ENCODE data around the gene CDT1.

CDT1 gene

DNA sequence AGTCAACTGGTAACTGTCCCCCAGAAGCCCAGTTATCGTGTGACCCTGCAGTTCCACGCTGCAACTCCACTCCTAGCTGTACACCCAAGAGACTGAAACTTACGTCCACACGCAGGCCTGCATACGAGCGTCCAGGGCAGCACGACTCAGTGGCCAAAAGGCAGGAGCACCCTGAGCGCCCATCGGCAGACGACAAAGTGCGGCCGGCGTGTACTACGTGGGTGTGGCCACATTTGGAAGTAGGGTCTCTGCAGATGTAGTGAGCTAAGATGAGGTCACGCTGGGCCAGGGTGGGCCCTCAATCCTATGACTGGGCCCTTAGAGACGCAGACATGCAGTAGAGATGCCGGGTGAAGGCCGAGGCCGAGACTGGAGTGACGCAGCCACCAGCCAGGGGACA is 39.7 kb downstream of the CDT1 start:
- DNase-seq (ENCODE audit: extremely low read depth, low read depth): no peak
- TF ChIP-seq, protein P1, sequence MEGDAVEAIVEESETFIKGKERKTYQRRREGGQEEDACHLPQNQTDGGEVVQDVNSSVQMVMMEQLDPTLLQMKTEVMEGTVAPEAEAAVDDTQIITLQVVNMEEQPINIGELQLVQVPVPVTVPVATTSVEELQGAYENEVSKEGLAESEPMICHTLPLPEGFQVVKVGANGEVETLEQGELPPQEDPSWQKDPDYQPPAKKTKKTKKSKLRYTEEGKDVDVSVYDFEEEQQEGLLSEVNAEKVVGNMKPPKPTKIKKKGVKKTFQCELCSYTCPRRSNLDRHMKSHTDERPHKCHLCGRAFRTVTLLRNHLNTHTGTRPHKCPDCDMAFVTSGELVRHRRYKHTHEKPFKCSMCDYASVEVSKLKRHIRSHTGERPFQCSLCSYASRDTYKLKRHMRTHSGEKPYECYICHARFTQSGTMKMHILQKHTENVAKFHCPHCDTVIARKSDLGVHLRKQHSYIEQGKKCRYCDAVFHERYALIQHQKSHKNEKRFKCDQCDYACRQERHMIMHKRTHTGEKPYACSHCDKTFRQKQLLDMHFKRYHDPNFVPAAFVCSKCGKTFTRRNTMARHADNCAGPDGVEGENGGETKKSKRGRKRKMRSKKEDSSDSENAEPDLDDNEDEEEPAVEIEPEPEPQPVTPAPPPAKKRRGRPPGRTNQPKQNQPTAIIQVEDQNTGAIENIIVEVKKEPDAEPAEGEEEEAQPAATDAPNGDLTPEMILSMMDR (IDR thresholded peaks at IDR 0.05; ENCODE audit: low read depth, low read length): no peak

DNA sequence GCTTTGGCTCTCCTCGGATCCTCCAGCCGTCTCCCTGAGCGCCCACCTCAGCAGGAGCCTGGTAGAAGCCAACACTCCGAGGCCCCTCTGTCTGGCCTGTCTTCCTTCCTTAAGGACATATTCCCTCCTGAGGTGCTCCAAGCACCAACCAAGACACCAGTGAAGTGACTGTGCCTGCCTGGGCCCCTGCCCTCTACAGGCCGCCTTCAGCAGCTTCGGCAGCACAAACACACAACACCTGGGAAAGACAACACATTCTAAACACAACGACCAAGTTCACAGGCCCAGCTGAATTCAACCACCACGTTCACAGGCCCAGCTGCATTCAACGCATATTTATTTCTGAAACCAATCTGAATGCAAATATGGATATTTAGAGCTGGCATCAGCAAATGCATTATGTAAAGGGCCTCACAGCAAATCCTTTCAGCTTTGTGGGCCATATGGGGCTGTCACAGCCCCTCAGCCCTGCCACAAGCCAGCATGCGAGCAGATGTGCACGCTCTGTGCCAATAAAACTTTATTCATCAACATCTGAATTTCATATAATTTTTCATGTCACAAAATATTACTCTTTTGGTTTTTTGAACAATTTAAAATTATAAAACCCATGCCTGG is 40.9 kb downstream of the CDT1 start:
- TF ChIP-seq, protein P1 (IDR thresholded peaks at IDR 0.05; ENCODE audit: low read depth, low read length): no peak
- DNase-seq (ENCODE audit: extremely low read depth, low read depth): no peak

DNA sequence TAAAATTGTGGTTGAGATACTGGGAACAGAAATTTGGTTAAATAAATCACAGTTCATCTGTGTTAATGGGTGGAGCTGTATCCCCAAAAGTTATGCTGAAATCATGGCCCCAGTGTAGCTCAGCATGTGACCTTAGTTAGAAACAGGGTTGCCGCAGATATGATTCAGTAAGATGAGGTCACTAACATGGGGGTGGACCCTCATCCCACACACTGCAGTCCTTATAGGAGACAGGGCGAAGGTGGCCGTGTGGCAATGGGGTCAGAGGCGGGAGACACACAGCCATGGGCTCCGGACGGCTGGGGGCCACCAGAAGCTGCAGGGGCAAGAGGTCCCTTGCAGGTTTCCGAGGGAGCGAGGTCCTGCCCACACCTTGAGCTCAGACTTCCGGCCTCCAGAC is 42.5 kb downstream of the CDT1 start:
- TF ChIP-seq, protein P1 (IDR thresholded peaks at IDR 0.05; ENCODE audit: low read depth, low read length): no peak
- no peak for DNase-seq (ENCODE audit: extremely low read depth, low read depth)

DNA sequence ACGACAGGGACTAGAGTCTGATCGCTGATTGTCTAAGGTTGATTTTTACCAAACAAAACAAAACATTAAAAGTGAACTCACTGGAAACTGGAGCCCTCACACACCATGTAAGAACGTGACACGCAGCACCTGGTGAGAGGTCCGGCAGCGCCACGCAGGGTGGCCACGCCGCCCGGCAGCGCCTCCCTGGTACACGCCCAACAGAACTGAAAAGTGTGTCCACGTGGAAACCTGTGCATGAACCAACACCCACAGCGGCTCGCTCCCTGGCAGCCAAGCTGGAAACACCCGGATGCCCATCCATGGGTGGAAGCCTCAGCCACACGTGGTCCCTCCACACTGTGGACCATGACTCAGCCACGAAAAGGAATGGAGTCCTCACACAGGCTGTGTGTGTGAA is 44.1 kb downstream of the CDT1 start:
- TF ChIP-seq, protein P1 (IDR thresholded peaks at IDR 0.05; ENCODE audit: low read depth, low read length): no peak
- DNase-seq (ENCODE audit: extremely low read depth, low read depth): no peak

DNA sequence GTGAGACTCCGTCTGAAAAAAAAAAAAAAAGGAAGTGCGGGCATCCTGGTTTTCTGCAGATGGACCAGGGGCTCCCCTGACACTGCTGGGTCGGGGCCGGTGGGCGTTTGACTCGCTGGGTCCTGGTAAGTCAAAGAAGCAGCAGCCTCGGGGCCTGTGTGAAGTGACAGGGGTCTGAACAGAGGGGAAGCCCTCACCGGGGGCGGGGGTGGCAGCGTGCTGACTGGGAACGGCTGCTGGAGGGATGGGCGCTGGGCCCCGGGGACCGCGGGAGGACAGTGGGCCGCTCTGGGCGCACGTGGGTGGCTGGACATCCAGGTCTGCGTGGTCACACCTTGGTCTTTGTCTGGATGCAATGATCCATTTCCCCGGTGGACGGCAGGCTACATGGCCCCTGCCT is 45.0 kb downstream of the CDT1 start:
- no peak for DNase-seq (ENCODE audit: extremely low read depth, low read depth)
- TF ChIP-seq, protein P1 (IDR thresholded peaks at IDR 0.05; ENCODE audit: low read depth, low read length): no peak

DNA sequence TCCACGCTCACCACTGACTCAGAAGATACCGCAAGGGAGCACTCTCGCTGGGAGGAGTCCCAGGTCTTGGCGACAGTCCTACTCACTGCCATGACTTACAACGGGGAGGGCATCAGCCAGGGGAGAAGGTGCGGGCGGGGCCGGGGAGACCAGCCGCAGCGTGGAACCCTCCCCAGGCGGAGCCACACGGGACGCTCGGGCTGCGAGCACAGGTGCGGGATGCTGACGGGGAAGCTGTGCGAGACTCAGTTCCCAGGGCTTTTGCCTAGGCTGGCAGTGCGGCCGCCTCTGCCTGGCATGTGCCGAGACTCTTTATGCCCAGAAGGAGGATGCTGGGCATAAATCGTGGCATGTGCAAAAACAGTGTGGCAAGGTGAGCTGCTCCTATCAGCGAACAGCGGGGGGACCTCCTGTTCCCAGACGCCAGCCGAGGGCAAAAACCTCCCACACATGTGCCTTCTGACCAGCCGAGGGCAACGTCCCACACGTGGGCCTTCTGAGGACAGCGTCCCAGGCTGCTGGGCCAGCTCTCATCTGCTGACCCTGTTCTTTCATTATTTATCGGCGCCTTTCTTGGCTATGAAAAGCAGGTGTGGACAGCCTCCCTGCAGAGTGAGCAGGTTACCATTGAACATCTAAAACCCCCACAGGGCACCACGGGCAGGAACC is 47.1 kb downstream of the CDT1 start:
- TF ChIP-seq, protein P1 (IDR thresholded peaks at IDR 0.05; ENCODE audit: low read depth, low read length): no peak
- DNase-seq (ENCODE audit: extremely low read depth, low read depth): no peak

DNA sequence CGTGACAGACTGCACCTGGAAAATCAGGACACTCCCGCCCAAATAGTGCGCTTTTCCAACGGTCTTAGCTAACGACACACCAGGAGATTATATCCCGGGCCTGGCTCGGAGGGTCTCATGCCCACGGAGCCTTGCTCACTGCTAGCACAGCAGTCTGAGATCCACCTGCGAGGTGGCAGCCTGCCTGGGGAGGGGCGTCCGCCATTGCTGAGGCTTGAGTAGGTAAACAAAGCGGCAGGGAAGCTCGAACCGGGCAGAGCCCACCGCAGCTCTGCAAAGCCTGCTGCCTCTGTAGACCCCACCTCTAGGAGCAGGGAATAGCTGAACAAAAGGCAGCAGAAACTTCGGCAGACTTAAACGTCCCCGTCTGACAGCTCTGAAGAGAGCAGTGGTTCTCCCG is 48.0 kb downstream of the CDT1 start:
- DNase-seq (ENCODE audit: extremely low read depth, low read depth): no peak
- TF ChIP-seq, protein P1 (IDR thresholded peaks at IDR 0.05; ENCODE audit: low read depth, low read length): no peak

Data from AG09319 (cell line).